GM12801 (cell line): ENCODE data around the gene CLDN17.

ENCODE experiments used
- CTCF ChIP-seq: IDR thresholded peaks from one replicate; pipeline ENCODE4 v1.5.1; 2011; ENCODE audit warnings: control low read depth; ENCODE audit not compliant: insufficient read length; ENCODE audit errors: extremely low read depth

CLDN17 gene

GRCh38 chr21:30117631-30118030 lies 49.0 kb downstream of the CLDN17 start:
- TF ChIP-seq CTCF, result no peak

GRCh38 chr21:30116479-30116878 lies 50.1 kb downstream of the CLDN17 start:
- TF ChIP-seq CTCF, result no peak
